GM12874 (cell line): ENCODE data around the gene HOXA9.

ENCODE experiments used
- TF ChIP-seq, protein P1 (sequence below): IDR thresholded peaks from 2 replicates; pipeline ENCODE4 v1.5.1; 2011; ENCODE audit warnings: low read depth, mild to moderate bottlenecking, control low read depth, low read length, moderate library complexity; ENCODE audit not compliant: insufficient read depth

Gene HOXA9

GRCh38 chr7:27189295-27189996 lies 24.1 kb upstream of the HOXA9 start:
- TF ChIP-seq, protein P1, sequence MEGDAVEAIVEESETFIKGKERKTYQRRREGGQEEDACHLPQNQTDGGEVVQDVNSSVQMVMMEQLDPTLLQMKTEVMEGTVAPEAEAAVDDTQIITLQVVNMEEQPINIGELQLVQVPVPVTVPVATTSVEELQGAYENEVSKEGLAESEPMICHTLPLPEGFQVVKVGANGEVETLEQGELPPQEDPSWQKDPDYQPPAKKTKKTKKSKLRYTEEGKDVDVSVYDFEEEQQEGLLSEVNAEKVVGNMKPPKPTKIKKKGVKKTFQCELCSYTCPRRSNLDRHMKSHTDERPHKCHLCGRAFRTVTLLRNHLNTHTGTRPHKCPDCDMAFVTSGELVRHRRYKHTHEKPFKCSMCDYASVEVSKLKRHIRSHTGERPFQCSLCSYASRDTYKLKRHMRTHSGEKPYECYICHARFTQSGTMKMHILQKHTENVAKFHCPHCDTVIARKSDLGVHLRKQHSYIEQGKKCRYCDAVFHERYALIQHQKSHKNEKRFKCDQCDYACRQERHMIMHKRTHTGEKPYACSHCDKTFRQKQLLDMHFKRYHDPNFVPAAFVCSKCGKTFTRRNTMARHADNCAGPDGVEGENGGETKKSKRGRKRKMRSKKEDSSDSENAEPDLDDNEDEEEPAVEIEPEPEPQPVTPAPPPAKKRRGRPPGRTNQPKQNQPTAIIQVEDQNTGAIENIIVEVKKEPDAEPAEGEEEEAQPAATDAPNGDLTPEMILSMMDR: no peak

GRCh38 chr7:27188386-27189294 lies 23.3 kb upstream of the HOXA9 start:
- TF ChIP-seq, protein P1: no peak

GRCh38 chr7:27187475-27188385 lies 22.4 kb upstream of the HOXA9 start:
- TF ChIP-seq, protein P1: no peak

DNA sequence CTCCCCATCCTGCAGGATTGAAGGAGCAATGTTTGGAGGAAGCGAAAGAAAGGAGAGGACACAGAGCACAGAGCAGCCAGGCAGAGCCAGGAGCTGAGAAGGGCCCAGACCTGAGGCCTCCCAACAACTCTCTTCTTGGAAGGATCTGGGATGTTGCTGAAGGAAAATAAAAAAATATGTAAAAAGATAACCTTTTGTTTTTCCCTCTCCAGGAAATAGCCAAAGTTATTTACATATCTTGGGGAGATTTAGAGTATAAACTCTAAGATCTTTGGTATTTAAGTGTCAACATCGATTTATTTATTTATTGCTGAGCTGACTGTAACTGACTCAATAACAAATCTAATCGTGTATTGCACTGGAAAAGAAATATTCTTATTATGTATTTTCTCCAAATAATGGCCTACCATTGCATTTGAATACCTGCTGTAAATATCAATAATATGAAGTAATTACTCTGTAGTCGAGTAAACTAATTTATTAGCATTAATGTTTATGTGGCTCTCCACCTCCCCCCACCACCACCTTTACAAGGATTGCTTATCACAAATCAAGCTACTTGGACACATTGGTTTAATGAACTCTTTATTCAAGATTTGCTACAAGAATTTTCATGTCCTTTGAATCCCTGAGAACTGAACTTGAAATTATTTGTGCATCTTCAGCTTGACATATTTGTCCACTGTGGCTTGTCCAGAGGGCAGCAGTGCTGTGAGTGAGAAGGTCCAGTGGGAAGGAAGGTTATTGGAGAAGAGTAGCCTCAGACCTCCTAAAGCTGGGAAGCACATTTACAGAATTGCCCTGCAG lies 21.5 kb upstream of the HOXA9 start:
- TF ChIP-seq, protein P1: no peak

DNA sequence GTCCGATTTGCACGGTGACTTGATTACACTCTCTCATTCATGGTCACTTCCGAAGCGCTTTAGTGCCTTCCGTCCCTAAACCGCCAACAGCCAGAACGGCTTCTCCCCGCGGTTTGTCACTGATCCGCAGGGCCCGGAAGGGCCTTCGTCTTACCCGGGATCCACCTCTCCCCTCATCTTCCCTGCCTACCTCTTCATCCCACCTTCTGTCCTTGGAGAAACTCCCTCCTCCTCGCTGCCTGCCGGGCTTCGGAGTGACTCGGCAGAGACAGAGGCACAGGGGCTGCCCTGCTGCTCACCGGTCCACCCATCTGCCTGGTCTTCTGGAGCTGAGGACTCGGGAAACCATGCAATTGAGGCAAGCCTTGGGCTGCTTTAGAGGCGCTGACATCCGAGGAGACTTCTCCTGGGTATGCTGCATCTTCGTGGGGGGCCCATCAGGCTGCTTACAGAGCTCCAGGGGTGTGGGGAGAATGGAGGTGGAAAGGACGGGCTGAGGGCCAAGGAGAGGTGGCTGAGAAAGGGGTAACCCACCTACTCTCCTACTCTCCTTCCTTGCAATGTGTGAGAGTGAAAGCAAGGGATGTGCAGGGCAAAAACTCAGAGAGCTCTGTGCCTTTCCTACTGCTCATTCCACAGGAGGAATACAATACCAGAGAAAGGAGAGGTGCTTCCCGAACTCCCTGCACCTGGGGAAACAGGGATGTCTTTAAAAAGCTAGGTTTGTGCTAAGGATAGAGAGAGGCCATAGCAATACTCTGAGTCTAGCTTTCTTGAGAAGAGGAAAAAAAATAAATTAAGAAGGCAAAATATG lies 20.7 kb upstream of the HOXA9 start:
- TF ChIP-seq, protein P1: no peak
